GM12801 (cell line): ENCODE data around the gene ITPRID2.

ENCODE experiments used
- CTCF ChIP-seq: IDR thresholded peaks from one replicate; pipeline ENCODE4 v1.5.1; 2011; ENCODE audit warnings: control low read depth; ENCODE audit not compliant: insufficient read length; ENCODE audit errors: extremely low read depth

Gene ITPRID2

GRCh38 chr2:181891966-181892798, 652 bp downstream of the ITPRID2 start:
- no peak for TF ChIP-seq CTCF

- no peak for TF ChIP-seq CTCF
Measured at GRCh38 chr2:181892799-181893435, 1.4 kb downstream of the ITPRID2 start.

- TF ChIP-seq CTCF = no peak
Measured at GRCh38 chr2:181894381-181894780, 2.9 kb downstream of the ITPRID2 start.

- TF ChIP-seq CTCF = no peak
Measured at GRCh38 chr2:181895818-181896217, 4.3 kb downstream of the ITPRID2 start.

GRCh38 chr2:181896286-181896685, 4.8 kb downstream of the ITPRID2 start:
- TF ChIP-seq CTCF = no peak

GRCh38 chr2:181900007-181900651, 8.6 kb downstream of the ITPRID2 start:
- TF ChIP-seq CTCF = no peak

- TF ChIP-seq CTCF = no peak
Measured at GRCh38 chr2:181902625-181903024, 11.1 kb downstream of the ITPRID2 start.
